Duodenal mucosa (tissue), 2 donors: Measurements from ENCODE around the gene ADCK1.

Experiments
- H3K27ac ChIP-seq: one replicate; pipeline ENCODE4 v1.7.0; 2013; ENCODE audit warnings: low read depth, low read length
- H3K27me3 ChIP-seq, 2 donors: one replicate each; pipeline ENCODE4 v1.7.0; 2013; ENCODE audit warnings: low read length in 2 of 2, control low read depth in 1 of 2; ENCODE audit not compliant: insufficient read depth in 2 of 2, control insufficient read depth in 1 of 2
- H3K36me3 ChIP-seq, 2 donors: one replicate each; pipeline ENCODE4 v1.7.0; 2013; ENCODE audit warnings: low read length in 2 of 2, control low read depth in 1 of 2; ENCODE audit not compliant: insufficient read depth in 2 of 2, control insufficient read depth in 1 of 2
- H3K4me1 ChIP-seq, 2 donors: one replicate each; pipeline ENCODE4 v1.7.0; 2013; ENCODE audit warnings: low read length in 2 of 2, control low read depth in 1 of 2; ENCODE audit not compliant: insufficient read depth in 2 of 2, control insufficient read depth in 1 of 2
- H3K4me3 ChIP-seq, 2 donors: one replicate each; pipeline ENCODE4 v1.7.0; 2013; ENCODE audit warnings: low read length in 2 of 2, low read depth in 1 of 2
- H3K9ac ChIP-seq, 2 donors: one replicate each; pipeline ENCODE4 v1.7.0; 2013; ENCODE audit warnings: low read length in 2 of 2, low read depth in 1 of 2
- H3K9me3 ChIP-seq, 2 donors: one replicate each; pipeline ENCODE4 v1.7.0; 2013; ENCODE audit warnings: low read length in 2 of 2, control low read depth in 1 of 2; ENCODE audit not compliant: control insufficient read depth in 1 of 2

The ADCK1 gene

GRCh38 chr14:77979666-77980351 is 179.9 kb downstream of the ADCK1 start:
- Histone ChIP-seq H3K9ac (no peak overlapping the region), H3K4me3 (no peak overlapping the region), H3K27me3 (peaks cover 0 to 2% of the 10 kb centered on the region in 2 donors), H3K36me3 (no peaks in the 10 kb centered on the region), H3K27ac (no peak overlapping the region), H3K9me3 (no peaks in the 10 kb centered on the region), H3K4me1 (peaks cover 0 to 11% of the 10 kb centered on the region in 2 donors)

GRCh38 chr14:77980475-77981321 is 180.8 kb downstream of the ADCK1 start:
- H3K9ac ChIP-seq: no peak overlapping the region
- H3K9me3 ChIP-seq: no peaks in the 10 kb centered on the region
- H3K36me3 ChIP-seq: no peaks in the 10 kb centered on the region
- H3K4me1 ChIP-seq: peaks cover 0 to 11% of the 10 kb centered on the region in 2 donors
- H3K27me3 ChIP-seq: peaks cover 0 to 2% of the 10 kb centered on the region in 2 donors
- H3K27ac ChIP-seq: no peak overlapping the region
- peak overlapping the region; percentile 45 to 57 for H3K4me3 ChIP-seq
